PC-3 (cell line): ENCODE data around the gene COX7B. TPM values are rescaled to one million over a fixed set of nuclear protein-coding genes. Genes with fewer than 3 reads are reported as not detected.
"Not testable (repeated sequence)": the region's sequence is repeated elsewhere in the genome, so short reads cannot be mapped to it uniquely, and the experiment has no call there.

Experiments used
- ATAC-seq: fragments of 200-7000 bp; cut with Tn5 transposase; 2 replicates; pipeline ENCODE4 v1.9.1; 2020; ENCODE audit warnings: mild to moderate bottlenecking, moderate library complexity
- Bru-seq: library from RNA; stranded (reverse); fragments of 400-500 nt; gene quantifications from one replicate; lab custom pipeline; 2021; lab: Mats Ljungman, UMichigan
- BruChase-seq, 2 experiments: library from RNA; stranded (reverse); fragments of 400-500 nt; gene quantifications; one replicate each; lab custom pipeline; 2021; lab: Mats Ljungman, UMichigan
- BruUV-seq: library from RNA; stranded (reverse); fragments of 400-500 nt; replicated peaks from 2 replicates; lab custom pipeline; 2021; lab: Mats Ljungman, UMichigan
- CTCF ChIA-PET: fragments of 300-600 bp; sonication (Branson Sonifier 250); formaldehyde crosslinking; loops from one replicate; lab custom pipeline; 2022; ENCODE audit warnings: antibody characterized with exemption; lab: Charles Lee
- POLR2A ChIA-PET: fragments of 300-600 bp; sonication (Branson Sonifier 250); formaldehyde crosslinking; loops from one replicate; lab custom pipeline; 2022; ENCODE audit warnings: antibody characterized with exemption; ENCODE audit not compliant: unreplicated experiment; lab: Charles Lee
- DNase-seq: peaks from one replicate; pipeline ENCODE4 v3.0.0-alpha.2; 2015
- H2AFZ ChIP-seq: fragments of 300-600 bp; sonication (generic); 2 replicates; pipeline ENCODE4 v1.6.0; 2016; ENCODE audit warnings: antibody characterized with exemption, low read length
- H3F3A ChIP-seq: fragments of 300-600 bp; sonication (generic); one replicate; pipeline ENCODE4 v1.6.0; 2017; ENCODE audit warnings: antibody characterized with exemption, low read length, control low read depth, mild to moderate bottlenecking; ENCODE audit not compliant: unreplicated experiment
- H3K27ac ChIP-seq: fragments of 300-600 bp; sonication (generic); 2 replicates; pipeline ENCODE4 v1.5.1; 2016; ENCODE audit warnings: mild to moderate bottlenecking, low read length
- H3K27me3 ChIP-seq: fragments of 300-600 bp; sonication (generic); 2 replicates; pipeline ENCODE4 v1.6.1; 2016; ENCODE audit warnings: low read length, mixed read lengths
- H3K36me3 ChIP-seq: fragments of 300-600 bp; sonication (generic); 2 replicates; pipeline ENCODE4 v1.6.1; 2016; ENCODE audit warnings: low read depth, mixed run types, low read length, mixed read lengths
- H3K4me1 ChIP-seq: fragments of 300-600 bp; sonication (generic); 2 replicates; pipeline ENCODE4 v1.5.1; 2016; ENCODE audit warnings: low read length; ENCODE audit not compliant: insufficient read depth
- H3K4me2 ChIP-seq: fragments of 300-600 bp; sonication (generic); 2 replicates; pipeline ENCODE4 v1.6.0; 2016; ENCODE audit warnings: low read length
- H3K4me3 ChIP-seq: fragments of 300-600 bp; sonication (generic); 2 replicates; pipeline ENCODE4 v1.5.1; 2016; ENCODE audit warnings: mild to moderate bottlenecking, low read length, mixed read lengths
- H3K79me2 ChIP-seq: fragments of 300-600 bp; sonication (generic); 2 replicates; pipeline ENCODE4 v1.6.1; 2017; ENCODE audit warnings: low read length, mixed read lengths
- H3K9ac ChIP-seq: fragments of 300-600 bp; sonication (generic); 2 replicates; pipeline ENCODE4 v1.6.0; 2016; ENCODE audit warnings: mild to moderate bottlenecking, low read length
- H3K9me2 ChIP-seq: fragments of 300-600 bp; sonication (generic); replicated peaks from 2 replicates; pipeline ENCODE4 v1.6.1; 2016; ENCODE audit warnings: mixed run types, low read length, mixed read lengths
- H3K9me3 ChIP-seq: fragments of 300-600 bp; sonication (generic); 2 replicates; pipeline ENCODE4 v1.6.1; 2016; ENCODE audit warnings: low read length, mixed read lengths
- H4K20me1 ChIP-seq: fragments of 300-600 bp; sonication (generic); 2 replicates; pipeline ENCODE4 v1.6.1; 2016; ENCODE audit warnings: low read length, mixed read lengths
- CTCF ChIP-seq: fragments of 300-600 bp; sonication (generic); conservative IDR thresholded peaks from 2 replicates; pipeline ENCODE4 v1.5.1; 2017; ENCODE audit warnings: antibody characterized with exemption, low read depth, mild to moderate bottlenecking, low read length
- EZH2 ChIP-seq: fragments of 300-600 bp; sonication (generic); IDR thresholded peaks from one replicate; pipeline ENCODE4 v1.6.1; 2017; ENCODE audit warnings: antibody characterized with exemption, mild to moderate bottlenecking, low read length; ENCODE audit not compliant: unreplicated experiment
- EZH2phosphoT487 ChIP-seq: fragments of 300-600 bp; sonication (generic); IDR thresholded peaks from 2 replicates; pipeline ENCODE4 v1.6.1; 2018; ENCODE audit warnings: mild to moderate bottlenecking, antibody characterized with exemption, low read length, borderline replicate concordance
- intact Hi-C: fragments of 100-400 bp; cut with micrococcal nuclease; formaldehyde crosslinking; loops from 2 replicates; pipeline ENCODE4 v1.9.0; 2023
- long read RNA-seq: library from polyadenylated mRNA; unstranded; transcript quantifications from one replicate; pipeline ENCODE4 v2.0.0, GENCODE V29; 2021; ENCODE audit not compliant: unreplicated experiment
- total RNA-seq: library from RNA; depleted of rRNA; stranded (reverse); fragments of >200 nt; gene quantifications from 2 replicates; pipeline ENCODE4 v1.2.3, GENCODE V29; 2014; rRNA removed

COX7B gene
- total RNA-seq (566 and 852 TPM in 2 replicates), Bru-seq, nascent RNA (percentile 94 among the genes with signal in this experiment), BruChase-seq, experiment 1, labeled RNA remaining after a 6-hour chase (percentile 93 among the genes with signal in this experiment), BruChase-seq, experiment 2, labeled RNA remaining after a 2-hour chase (percentile 88 among the genes with signal in this experiment)
- long read RNA-seq, transcript COX7B-203 (3 exons, 2,471 nt): major isoform, 88 of 135 reads
- long read RNA-seq, partial matches to known transcripts: 43 of 135 reads
- long read RNA-seq, other reads (novel, unspliced or antisense): 2 of 135 reads

GRCh38 chrX:77899081-77899828 lies at the start of gene COX7B:
Gene COX7B, plus strand, starts transcription at chrX:77899468. Its CDS starts 86 bp downstream, at chrX:77899554.
- intact Hi-C loops: loop anchor here (5.0 to 10.0 kb wide), 5 partner anchors 112 to 457 kb away; partner anchors contain the start of gene ATRX
- peaks cover 34% of the 10 kb centered on the region for H4K20me1 ChIP-seq

GRCh38 chrX:77875372-77875771 lies 23.9 kb upstream of the COX7B start:
- CTCF ChIA-PET: no interaction called here
- TF ChIP-seq EZH2phosphoT487: no peak
- TF ChIP-seq CTCF: no peak
- TF ChIP-seq EZH2: no peak
- peaks cover 3% of the 10 kb centered on the region; the same call in 1 of the 2 replicates for H3K79me2 ChIP-seq
- H3F3A ChIP-seq: no peaks in the 10 kb centered on the region
- H3K9me2 ChIP-seq: no peaks in the 10 kb centered on the region
- no peak overlapping the region for H2AFZ ChIP-seq
- no peaks in the 10 kb centered on the region for H3K4me1 ChIP-seq
- H3K9me3 ChIP-seq: no peaks in the 10 kb centered on the region
- no peak overlapping the region for H3K4me2 ChIP-seq
- no peak overlapping the region for H3K4me3 ChIP-seq
- POLR2A ChIA-PET: no interaction called here
- H3K9ac ChIP-seq: no peak overlapping the region
- no peaks in the 10 kb centered on the region for H3K27me3 ChIP-seq
- H3K36me3 ChIP-seq: no peaks in the 10 kb centered on the region
- H3K27ac ChIP-seq: no peak overlapping the region
- intact Hi-C loops: no loop called here
- ATAC-seq (no peak), DNase-seq (no peak)
- no TSS peak for BruUV-seq
- no peaks in the 10 kb centered on the region for H4K20me1 ChIP-seq

More at GRCh38 chrX:77899081-77899828, at the start of gene COX7B:
- H3K9me3 ChIP-seq: no peaks in the 10 kb centered on the region
- DNase-seq (peak; percentile 99), ATAC-seq (peak; percentile 62)
- no peaks in the 10 kb centered on the region for H3K9me2 ChIP-seq
- no peaks in the 10 kb centered on the region for H3F3A ChIP-seq
- no peaks in the 10 kb centered on the region for H3K27me3 ChIP-seq
- ChIA-PET POLR2A (interaction anchor here (0.5 to 1.0 kb wide), 8 partner anchors 8 to 1726 kb away, joined by 3 to 5 read pairs (median 4); no protein-coding TSS in a partner anchor), CTCF (interaction anchor here (0.6 to 1.0 kb wide), 4 partner anchors 130 to 1006 kb away, joined by 3 to 9 read pairs (median 5); no protein-coding TSS in a partner anchor)
- H3K36me3 ChIP-seq: peaks cover 30% of the 10 kb centered on the region
- BruUV-seq: no TSS peak
- TF ChIP-seq EZH2phosphoT487 (no peak), CTCF (peak; percentile 60)
- H3K27ac ChIP-seq: peak within 1 kb of the TSS; percentile 92
- H3K9ac ChIP-seq: peak within 1 kb of the TSS; percentile 99
- H3K79me2 ChIP-seq: peaks cover 53% of the 10 kb centered on the region
- H3K4me3 ChIP-seq: peak within 1 kb of the TSS; percentile 99
- peaks cover 8% of the 10 kb centered on the region; the same call in 1 of the 2 replicates for H3K4me1 ChIP-seq
- H2AFZ ChIP-seq: peak within 1 kb of the TSS; percentile 85
- peak within 1 kb of the TSS; percentile 99 for H3K4me2 ChIP-seq

- H3K27me3 ChIP-seq, ATAC-seq, BruUV-seq, H2AFZ ChIP-seq, H4K20me1 ChIP-seq, H3K4me2 ChIP-seq, CTCF ChIA-PET, H3K27ac ChIP-seq, H3F3A ChIP-seq, intact Hi-C loops, H3K4me1 ChIP-seq, DNase-seq, H3K9me3 ChIP-seq, H3K9me2 ChIP-seq, POLR2A ChIA-PET, H3K36me3 ChIP-seq, H3K9ac ChIP-seq, H3K4me3 ChIP-seq: not testable (repeated sequence)
- H3K79me2 ChIP-seq: peaks cover 16% of the 10 kb centered on the region; the same call in 1 of the 2 replicates
Measured at GRCh38 chrX:77881418-77881817, 17.9 kb upstream of the COX7B start.
